ENCODE results near the gene RAPGEF2.

The RAPGEF2 gene

GRCh38 chr4:159151689-159152088 lies 48.8 kb downstream of the RAPGEF2 start:
- Histone ChIP-seq H3K4me3 (no peak overlapping the region), H3K36me3 (no peaks in the 10 kb centered on the region), H3K4me1 (peaks cover 0 to 54% (median 6%) of the 10 kb centered on the region in 4 donors), H3K9me3 (no peaks in the 10 kb centered on the region), H3K27me3 (no peaks in the 10 kb centered on the region), H3K27ac (no peak overlapping the region)
- DNase-seq: no peak
- TF ChIP-seq CTCF (IDR thresholded peaks at IDR 0.05): no peak
- intact Hi-C loops (cut with DNase I; ENCODE audit: low total_unique reads): no loop called here

DNA sequence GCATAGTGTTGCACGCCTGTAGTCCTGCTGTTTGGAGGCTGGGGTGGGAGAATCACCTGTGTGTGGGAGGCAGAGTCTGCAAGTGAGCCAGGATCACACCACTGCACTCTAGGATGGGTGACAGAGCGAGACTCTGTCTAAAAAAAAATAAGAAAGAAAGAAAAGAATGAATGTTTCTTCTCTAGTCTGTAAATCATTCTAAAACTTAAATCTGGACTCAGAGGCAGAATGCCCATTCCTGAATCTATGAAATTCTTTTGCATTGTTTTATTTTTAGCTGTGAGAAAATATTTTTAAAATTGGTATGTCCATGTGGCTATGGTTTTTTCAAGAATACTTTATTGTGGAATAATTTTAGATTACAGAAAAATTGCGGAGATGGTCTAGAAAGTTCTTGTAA lies 49.3 kb downstream of the RAPGEF2 start:
- Histone ChIP-seq H3K4me1 (peaks cover 0 to 56% (median 4%) of the 10 kb centered on the region in 4 donors), H3K4me3 (no peak overlapping the region), H3K36me3 (no peaks in the 10 kb centered on the region), H3K27me3 (no peaks in the 10 kb centered on the region), H3K27ac (no peak overlapping the region), H3K9me3 (no peaks in the 10 kb centered on the region)
- intact Hi-C loops (cut with DNase I; ENCODE audit: low total_unique reads): no loop called here
- no peak for DNase-seq
- no peak for TF ChIP-seq CTCF (IDR thresholded peaks at IDR 0.05)

DNA sequence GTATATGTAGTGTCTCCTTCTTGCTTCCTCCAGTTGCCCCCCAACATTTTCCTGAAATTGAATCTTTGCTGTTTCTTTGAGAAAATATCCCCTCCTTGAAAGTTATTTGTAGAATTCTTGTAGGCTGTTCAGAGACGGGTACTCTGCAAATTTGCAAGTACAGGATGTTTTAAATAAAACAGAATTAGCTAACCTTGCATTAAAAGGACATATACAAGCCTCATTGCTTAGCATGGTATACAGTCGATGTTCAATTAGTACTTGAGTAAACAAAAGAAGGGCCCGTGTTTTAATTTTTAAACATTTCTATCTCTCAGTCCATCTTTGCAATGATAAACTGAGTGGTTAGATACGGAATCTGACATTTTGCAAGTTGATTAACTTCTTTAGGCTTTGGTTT lies 50.8 kb downstream of the RAPGEF2 start:
- H3K27ac ChIP-seq: no peak overlapping the region
- H3K4me1 ChIP-seq: peaks cover 0 to 48% (median 4%) of the 10 kb centered on the region in 4 donors
- DNase-seq: no peak
- H3K27me3 ChIP-seq: no peaks in the 10 kb centered on the region
- intact Hi-C loops (cut with DNase I; ENCODE audit: low total_unique reads): no loop called here
- no peak for TF ChIP-seq CTCF (IDR thresholded peaks at IDR 0.05)
- no peaks in the 10 kb centered on the region for H3K36me3 ChIP-seq
- no peak overlapping the region for H3K4me3 ChIP-seq
- no peaks in the 10 kb centered on the region for H3K9me3 ChIP-seq

GRCh38 chr4:159155119-159155518 lies 52.2 kb downstream of the RAPGEF2 start:
- intact Hi-C loops (cut with DNase I; ENCODE audit: low total_unique reads): no loop called here
- Histone ChIP-seq H3K4me1 (peaks cover 0 to 38% (median 3%) of the 10 kb centered on the region in 4 donors), H3K36me3 (no peaks in the 10 kb centered on the region)

DNA sequence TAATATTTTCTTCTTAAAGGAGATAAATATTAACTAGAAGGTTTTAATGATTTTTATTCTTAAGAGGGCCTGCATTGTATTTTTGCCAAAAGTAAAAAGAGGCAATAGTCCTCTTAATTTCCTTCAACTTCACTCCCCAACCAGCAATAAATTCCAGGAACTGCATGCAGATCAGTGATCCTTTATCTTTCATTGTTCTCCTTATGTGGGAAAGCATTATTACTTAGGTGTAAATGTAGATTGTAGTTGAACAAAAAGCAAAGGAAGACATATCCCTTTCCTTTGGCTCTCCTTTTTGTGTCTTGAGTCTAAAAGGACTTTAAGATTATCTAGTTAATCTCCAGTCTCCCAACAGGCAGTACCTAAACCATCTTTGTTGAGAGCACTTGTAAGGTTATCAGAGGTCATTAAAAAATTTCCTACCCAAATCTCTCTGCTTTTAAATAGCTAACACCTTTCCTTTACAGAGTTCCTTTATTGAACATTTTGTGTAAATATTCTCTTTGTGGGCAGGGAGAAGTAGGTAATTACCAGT lies 55.3 kb downstream of the RAPGEF2 start:
- DNase-seq: no peak
- H3K9me3 ChIP-seq: no peaks in the 10 kb centered on the region
- H3K4me3 ChIP-seq: no peak overlapping the region
- intact Hi-C loops (cut with DNase I; ENCODE audit: low total_unique reads): no loop called here
- peaks cover 0 to 24% (median 3%) of the 10 kb centered on the region in 4 donors for H3K4me1 ChIP-seq
- H3K27me3 ChIP-seq: no peaks in the 10 kb centered on the region
- no peak for TF ChIP-seq CTCF (IDR thresholded peaks at IDR 0.05)
- no peak overlapping the region for H3K27ac ChIP-seq
- H3K36me3 ChIP-seq: no peaks in the 10 kb centered on the region

More at GRCh38 chr4:159155119-159155518, 52.2 kb downstream of the RAPGEF2 start:
- DNase-seq: no peak
- no peaks in the 10 kb centered on the region for H3K9me3 ChIP-seq
- no peak overlapping the region for H3K4me3 ChIP-seq
- no peaks in the 10 kb centered on the region for H3K27me3 ChIP-seq
- TF ChIP-seq CTCF (IDR thresholded peaks at IDR 0.05): no peak
- no peak overlapping the region for H3K27ac ChIP-seq

DNA sequence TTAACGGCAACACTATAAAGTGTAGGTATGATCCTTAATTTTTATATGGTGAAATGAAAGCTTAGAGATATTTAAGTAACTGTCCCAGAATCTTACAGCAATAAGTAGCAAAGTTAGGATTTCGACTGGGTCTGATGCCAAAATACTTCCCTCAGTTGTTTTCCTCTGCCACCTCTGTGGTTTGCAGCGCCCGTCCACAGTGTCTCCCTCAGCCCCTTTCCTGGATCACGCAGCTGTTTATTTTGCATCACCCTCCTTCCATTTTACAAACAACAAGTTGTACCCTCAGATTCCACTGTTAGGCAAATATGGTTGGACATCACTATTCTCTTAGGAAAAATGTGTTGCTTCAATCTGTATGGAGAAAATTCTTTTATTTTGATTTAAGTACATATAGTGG lies 56.1 kb downstream of the RAPGEF2 start:
- Histone ChIP-seq H3K27ac (no peak overlapping the region), H3K9me3 (no peaks in the 10 kb centered on the region), H3K27me3 (no peaks in the 10 kb centered on the region), H3K4me3 (no peak overlapping the region), H3K4me1 (peaks cover 0 to 18% (median 3%) of the 10 kb centered on the region in 4 donors), H3K36me3 (no peaks in the 10 kb centered on the region)
- intact Hi-C loops (cut with DNase I; ENCODE audit: low total_unique reads): no loop called here
- DNase-seq: no peak
- no peak for TF ChIP-seq CTCF (IDR thresholded peaks at IDR 0.05)

Data from tibial artery (tissue), 4 donors.